Nephron progenitor cell (in vitro differentiated cells): ENCODE measurements around the gene EXOC6B.

Experiments used
- DNase-seq: peaks from one replicate; pipeline ENCODE4 v3.0.0; 2021
- H3K27ac Mint-ChIP-seq: 2 replicates; pipeline ENCODE4 v1.8.0; 2021; ENCODE audit warnings: mild to moderate bottlenecking, moderate library complexity, mixed read lengths
- H3K27me3 Mint-ChIP-seq: 2 replicates; pipeline ENCODE4 v1.8.0; 2021; ENCODE audit warnings: mild to moderate bottlenecking, low read depth, mixed read lengths; ENCODE audit not compliant: poor library complexity
- H3K36me3 Mint-ChIP-seq: 2 replicates; pipeline ENCODE4 v1.8.0; 2021; ENCODE audit warnings: low read depth, mixed read lengths
- H3K4me1 Mint-ChIP-seq: 2 replicates; pipeline ENCODE4 v1.8.0; 2021; ENCODE audit warnings: mixed read lengths
- H3K4me3 Mint-ChIP-seq: 2 replicates; pipeline ENCODE4 v1.8.0; 2021; ENCODE audit warnings: mild to moderate bottlenecking, moderate library complexity, mixed read lengths
- H3K9me3 Mint-ChIP-seq: 2 replicates; pipeline ENCODE4 v1.8.0; 2021; ENCODE audit warnings: mild to moderate bottlenecking, moderate library complexity, mixed read lengths
- TF ChIP-seq, protein P1 (sequence below): fragments of 200-600 bp; sonication (generic); IDR thresholded peaks from 2 replicates; pipeline ENCODE4 v1.5.0; 2021; ENCODE audit warnings: antibody characterized with exemption

EXOC6B gene

GRCh38 chr2:72794572-72794971 lies 31.3 kb downstream of the EXOC6B start:
- TF ChIP-seq, protein P1, sequence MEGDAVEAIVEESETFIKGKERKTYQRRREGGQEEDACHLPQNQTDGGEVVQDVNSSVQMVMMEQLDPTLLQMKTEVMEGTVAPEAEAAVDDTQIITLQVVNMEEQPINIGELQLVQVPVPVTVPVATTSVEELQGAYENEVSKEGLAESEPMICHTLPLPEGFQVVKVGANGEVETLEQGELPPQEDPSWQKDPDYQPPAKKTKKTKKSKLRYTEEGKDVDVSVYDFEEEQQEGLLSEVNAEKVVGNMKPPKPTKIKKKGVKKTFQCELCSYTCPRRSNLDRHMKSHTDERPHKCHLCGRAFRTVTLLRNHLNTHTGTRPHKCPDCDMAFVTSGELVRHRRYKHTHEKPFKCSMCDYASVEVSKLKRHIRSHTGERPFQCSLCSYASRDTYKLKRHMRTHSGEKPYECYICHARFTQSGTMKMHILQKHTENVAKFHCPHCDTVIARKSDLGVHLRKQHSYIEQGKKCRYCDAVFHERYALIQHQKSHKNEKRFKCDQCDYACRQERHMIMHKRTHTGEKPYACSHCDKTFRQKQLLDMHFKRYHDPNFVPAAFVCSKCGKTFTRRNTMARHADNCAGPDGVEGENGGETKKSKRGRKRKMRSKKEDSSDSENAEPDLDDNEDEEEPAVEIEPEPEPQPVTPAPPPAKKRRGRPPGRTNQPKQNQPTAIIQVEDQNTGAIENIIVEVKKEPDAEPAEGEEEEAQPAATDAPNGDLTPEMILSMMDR: no peak
- H3K36me3 Mint-ChIP-seq: no peaks in the 10 kb centered on the region
- H3K4me1 Mint-ChIP-seq: peaks cover 12% of the 10 kb centered on the region
- peaks cover 2% of the 10 kb centered on the region for H3K27me3 Mint-ChIP-seq
- H3K4me3 Mint-ChIP-seq: no peak overlapping the region
- no peak for DNase-seq
- no peak overlapping the region for H3K27ac Mint-ChIP-seq
- H3K9me3 Mint-ChIP-seq: no peaks in the 10 kb centered on the region

GRCh38 chr2:72793798-72794440 lies 31.9 kb downstream of the EXOC6B start:
- TF ChIP-seq, protein P1: no peak
- Mint-ChIP-seq H3K27ac (no peak overlapping the region), H3K36me3 (no peaks in the 10 kb centered on the region), H3K4me1 (peaks cover 12% of the 10 kb centered on the region), H3K9me3 (no peaks in the 10 kb centered on the region), H3K27me3 (peaks cover 2% of the 10 kb centered on the region), H3K4me3 (no peak overlapping the region)
- no peak for DNase-seq

- Mint-ChIP-seq H3K36me3 (peaks cover 26% of the 10 kb centered on the region), H3K4me1 (no peaks in the 10 kb centered on the region), H3K27me3 (peaks cover 2% of the 10 kb centered on the region), H3K4me3 (no peak overlapping the region), H3K9me3 (peaks cover 16% of the 10 kb centered on the region), H3K27ac (no peak overlapping the region)
- DNase-seq: no peak
- TF ChIP-seq, protein P1: no peak
Observed at GRCh38 chr2:72789241-72789640, 36.6 kb downstream of the EXOC6B start.

DNA sequence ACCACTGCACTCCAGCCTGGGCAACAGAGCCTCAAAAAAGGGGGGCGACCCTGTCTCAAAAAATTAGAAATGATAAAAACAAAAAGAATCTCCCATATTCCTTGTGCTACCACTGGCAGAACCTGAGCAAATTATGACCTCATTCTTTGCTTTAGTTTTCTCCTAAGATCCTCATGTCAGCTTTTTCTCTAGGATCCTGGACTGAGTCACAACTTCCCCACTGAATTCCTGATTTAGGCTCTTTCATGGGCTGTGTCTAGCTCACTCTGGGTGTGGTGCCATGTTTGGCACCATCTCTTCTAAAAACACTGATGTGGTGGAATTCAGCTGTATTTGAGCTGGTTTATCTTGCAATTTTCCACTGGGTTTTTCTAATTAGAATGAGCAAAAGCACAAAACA lies 37.1 kb downstream of the EXOC6B start:
- peak overlapping the region; percentile 48 for H3K27ac Mint-ChIP-seq
- H3K4me1 Mint-ChIP-seq: no peaks in the 10 kb centered on the region
- no peak overlapping the region for H3K4me3 Mint-ChIP-seq
- H3K9me3 Mint-ChIP-seq: peaks cover 21% of the 10 kb centered on the region
- peaks cover 2% of the 10 kb centered on the region for H3K27me3 Mint-ChIP-seq
- peaks cover 30% of the 10 kb centered on the region for H3K36me3 Mint-ChIP-seq
- no peak for DNase-seq
- TF ChIP-seq, protein P1: no peak

DNA sequence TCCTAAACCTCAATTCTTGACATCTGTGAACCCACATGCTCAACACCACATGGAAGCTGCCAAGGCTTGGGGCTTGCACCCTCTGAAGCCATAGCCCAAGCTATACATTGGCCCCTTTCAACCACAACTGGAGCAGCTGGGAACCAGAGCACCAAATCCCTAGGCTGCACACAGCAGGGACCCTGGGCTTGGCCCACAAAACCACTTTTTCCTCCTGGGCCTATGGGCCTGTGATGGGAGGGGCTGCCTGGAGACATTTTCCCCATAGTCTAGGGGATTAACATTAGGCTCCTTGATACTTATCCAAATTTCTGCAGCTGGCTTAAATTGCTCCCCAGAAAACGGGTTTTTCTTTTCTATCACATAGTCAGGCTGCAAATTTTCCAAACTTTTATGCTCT lies 40.3 kb downstream of the EXOC6B start:
- Mint-ChIP-seq H3K36me3 (peaks cover 34% of the 10 kb centered on the region), H3K9me3 (peaks cover 24% of the 10 kb centered on the region), H3K27ac (no peak overlapping the region), H3K27me3 (no peaks in the 10 kb centered on the region), H3K4me1 (no peaks in the 10 kb centered on the region), H3K4me3 (no peak overlapping the region)
- TF ChIP-seq, protein P1: no peak
- no peak for DNase-seq

DNA sequence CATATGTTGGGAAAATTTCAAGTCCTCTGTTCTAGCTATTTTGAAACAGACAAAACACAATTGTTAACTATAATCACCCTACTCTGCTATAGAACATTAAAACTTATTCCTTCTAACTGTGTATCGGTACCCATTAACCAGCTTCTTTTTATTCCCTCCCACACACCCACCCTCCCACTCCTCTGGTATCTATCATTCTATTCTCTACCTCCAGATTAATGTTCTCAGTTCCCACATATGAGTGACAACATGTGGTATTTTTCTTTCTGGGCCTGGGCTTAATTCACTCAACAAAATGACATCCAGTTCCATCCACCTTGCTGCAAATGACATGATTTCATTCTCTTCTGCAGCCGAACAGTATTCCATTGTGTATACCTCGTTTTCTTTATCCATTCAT lies 43.3 kb downstream of the EXOC6B start:
- H3K4me3 Mint-ChIP-seq: no peak overlapping the region
- peaks cover 2% of the 10 kb centered on the region for H3K27me3 Mint-ChIP-seq

More for the DNA sequence above, 43.3 kb downstream of the EXOC6B start:
- peaks cover 49% of the 10 kb centered on the region for H3K36me3 Mint-ChIP-seq
- DNase-seq: no peak
- no peak overlapping the region for H3K27ac Mint-ChIP-seq
- TF ChIP-seq, protein P1: no peak
- peaks cover 30% of the 10 kb centered on the region for H3K9me3 Mint-ChIP-seq
- H3K4me1 Mint-ChIP-seq: no peaks in the 10 kb centered on the region
